GM10847 (cell line): ENCODE results near the gene CPLX1.

Experiments
- POLR2A ChIP-seq: IDR thresholded peaks from 2 replicates; pipeline ENCODE4 v1.6.1; 2011; ENCODE audit not compliant: insufficient read length; ENCODE audit errors: extremely low read depth

CPLX1 gene

GRCh38 chr4:752196-752861 lies 73.6 kb downstream of the CPLX1 start:
- no peak for TF ChIP-seq POLR2A

- TF ChIP-seq POLR2A = no peak
These were observed 74.3 kb downstream of the CPLX1 start for GRCh38 chr4:751676-752075.

DNA sequence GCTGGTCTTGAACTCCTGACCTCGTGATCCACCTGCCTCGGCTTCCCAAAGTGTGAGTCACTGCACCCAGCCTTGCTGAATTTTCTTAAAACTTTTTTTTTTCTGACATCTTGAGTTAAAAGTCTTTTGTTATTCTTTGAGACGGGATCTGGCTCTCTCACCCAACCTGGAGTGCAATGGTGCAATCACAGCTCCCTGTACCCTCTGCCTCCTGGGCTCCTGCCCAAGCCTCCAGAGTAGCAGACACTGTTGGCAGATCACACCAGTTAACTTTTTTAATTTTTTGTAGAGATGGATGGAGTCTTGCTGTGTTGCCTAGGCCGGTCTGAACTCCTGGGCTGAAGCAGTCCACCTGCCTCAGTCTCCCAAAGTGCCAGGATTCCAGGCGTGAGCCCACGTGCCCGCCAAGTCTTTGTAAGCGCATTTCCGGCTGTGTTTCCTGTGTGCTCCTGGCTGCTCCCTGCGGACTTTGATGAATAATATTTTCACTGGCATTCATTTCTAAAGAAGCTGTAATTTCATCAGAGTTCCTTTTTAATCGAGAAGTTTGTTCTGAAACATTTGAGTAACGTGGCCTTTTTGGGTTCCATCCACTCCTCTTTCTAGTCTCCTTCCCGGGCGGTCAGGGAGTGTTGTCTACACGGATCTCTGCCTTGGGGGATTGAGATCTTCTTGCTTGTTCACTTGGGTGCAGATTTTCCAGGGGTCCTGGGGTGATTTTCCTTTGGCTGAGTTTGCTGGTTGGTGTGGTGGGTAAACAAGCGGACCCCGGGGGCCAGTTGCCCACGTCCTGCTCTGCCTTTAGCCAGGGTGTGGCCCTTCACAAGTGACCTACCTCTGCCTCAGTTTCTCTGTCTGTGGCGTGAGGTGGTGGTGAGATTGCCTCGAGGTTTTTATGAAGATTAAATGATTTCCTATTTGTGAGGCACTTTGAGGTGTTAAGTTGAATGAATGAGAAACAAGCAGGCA lies 75.9 kb downstream of the CPLX1 start:
- no peak for TF ChIP-seq POLR2A

- no peak for TF ChIP-seq POLR2A
These were observed 77.5 kb downstream of the CPLX1 start for GRCh38 chr4:748461-748860.

GRCh38 chr4:747546-748170 lies 78.3 kb downstream of the CPLX1 start:
- TF ChIP-seq POLR2A = no peak

- TF ChIP-seq POLR2A = no peak
These were observed 81.6 kb downstream of the CPLX1 start for GRCh38 chr4:744212-744841.

DNA sequence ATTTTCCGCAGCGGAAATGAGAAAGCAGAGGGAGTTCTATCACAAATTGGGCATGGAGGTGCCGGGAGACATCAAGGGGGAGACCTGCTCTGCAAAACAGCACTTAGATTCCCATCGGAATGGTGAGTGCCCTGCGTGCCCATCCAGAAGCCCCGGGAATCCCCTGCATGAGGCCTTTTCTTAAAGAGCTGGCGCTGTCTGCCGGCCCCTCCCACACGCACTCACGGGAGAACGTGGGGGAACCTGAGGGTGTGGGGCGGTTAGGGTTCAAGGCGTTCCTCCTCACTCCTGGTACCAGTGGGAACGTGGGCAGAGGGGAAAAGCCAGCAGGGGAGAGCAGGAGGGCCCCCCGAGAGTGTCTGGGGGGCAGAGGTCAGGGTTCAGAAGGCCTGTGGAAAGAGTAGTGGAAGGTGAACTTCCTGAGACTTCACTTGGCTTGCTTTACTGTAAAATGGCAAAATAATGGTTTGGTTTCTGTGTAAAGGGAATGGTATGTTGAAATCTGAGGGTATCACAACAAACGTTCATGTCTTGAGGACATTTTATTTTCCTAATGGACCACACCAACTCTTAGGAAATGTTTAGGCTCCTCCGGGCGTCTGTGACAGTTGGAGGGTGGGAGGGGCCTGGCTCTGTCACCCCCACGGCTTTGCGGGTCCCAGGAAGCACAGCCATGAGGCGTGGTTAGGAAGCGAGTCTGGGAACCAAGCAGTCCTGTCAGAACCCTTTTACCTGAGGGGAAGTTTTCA lies 82.3 kb downstream of the CPLX1 start:
- no peak for TF ChIP-seq POLR2A

DNA sequence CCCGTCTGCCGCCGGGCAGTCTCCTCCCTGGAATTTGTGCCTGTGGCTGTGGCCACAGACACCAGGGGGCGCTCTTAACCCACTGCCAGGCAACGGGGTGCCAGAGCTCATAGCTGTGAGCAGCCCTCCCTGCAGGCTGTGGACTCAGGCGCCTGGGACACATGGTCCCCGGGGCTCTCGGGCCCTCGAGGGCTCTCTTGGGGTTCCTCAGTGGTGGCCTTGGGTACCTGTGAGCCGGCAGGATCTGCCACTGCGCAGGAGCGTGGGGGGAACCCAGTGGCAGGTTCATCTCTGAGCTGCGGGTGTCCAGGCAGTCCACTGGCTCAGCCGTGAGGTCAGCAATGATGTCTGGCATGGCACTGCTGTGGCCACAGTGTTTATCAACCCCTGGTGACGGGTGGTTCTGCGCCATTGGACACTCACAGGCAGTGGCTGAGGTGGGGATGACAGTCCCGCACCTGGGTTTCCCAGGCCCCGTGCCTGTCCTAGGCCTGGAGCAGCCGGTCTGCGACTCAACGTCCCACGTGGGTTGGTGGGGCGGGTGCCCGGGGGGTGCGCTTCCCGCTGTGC lies 83.1 kb downstream of the CPLX1 start:
- no peak for TF ChIP-seq POLR2A

DNA sequence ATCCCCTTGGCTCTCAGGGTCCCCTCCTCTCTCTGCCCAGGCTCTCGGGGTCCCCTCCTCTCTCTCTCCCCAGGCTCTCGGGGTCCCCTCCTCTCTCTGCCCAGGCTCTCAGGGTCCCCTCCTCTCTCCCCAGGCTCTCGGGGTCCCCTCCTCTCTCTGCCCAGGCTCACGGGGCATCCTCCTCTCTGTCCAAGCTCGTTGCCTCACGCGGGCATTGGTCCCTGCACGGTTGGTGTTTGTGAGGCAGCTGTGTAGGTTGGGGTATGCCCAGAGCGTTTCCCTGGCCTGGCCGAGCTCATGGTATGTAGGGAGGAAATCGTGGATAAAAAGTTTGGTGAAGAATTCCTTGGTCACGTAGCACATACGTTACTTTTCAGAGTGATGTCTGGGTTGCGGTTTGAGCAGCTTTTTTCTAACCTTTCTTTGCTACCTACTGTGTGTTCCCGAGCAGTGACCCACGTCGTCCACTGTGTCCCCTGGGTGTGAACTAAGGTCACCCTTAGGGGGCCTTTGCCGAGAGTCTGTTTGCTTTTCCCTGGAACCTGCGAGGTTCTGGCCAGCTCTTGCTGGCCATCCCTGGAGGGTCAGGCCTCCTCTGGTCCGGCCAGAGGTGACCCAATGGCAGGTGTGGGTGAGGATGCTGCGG lies 83.7 kb downstream of the CPLX1 start:
- no peak for TF ChIP-seq POLR2A

DNA sequence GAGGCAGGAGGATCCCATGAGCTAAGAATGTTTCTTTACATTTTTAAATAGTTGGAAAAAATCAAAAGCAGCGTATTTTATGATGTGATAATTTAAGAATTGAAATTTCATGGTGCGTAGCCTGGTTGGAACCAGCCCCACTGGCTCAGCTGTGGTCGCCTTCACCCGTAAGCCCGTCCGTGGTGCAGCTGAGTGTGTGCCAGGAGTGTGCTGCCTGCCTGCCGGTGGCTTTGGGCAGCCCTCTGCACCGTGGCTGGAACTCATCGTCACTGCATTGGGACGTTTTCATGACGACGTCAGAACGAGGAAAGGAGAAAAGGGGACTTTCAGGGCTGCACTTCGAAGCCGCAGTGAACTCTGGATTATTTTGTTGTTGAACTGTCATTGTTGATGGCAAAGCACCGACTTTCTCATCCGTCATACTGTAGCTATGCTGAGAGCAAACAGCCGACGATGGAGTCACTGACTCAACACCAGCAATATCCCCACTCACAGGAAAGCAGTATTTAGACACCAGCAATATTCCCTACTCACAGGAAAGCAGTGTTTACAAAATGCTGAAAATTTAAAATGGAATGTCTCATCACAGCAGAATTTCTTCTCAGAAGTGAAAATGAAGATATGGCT lies 85.2 kb downstream of the CPLX1 start:
- no peak for TF ChIP-seq POLR2A

- TF ChIP-seq POLR2A = no peak
These were observed 85.9 kb downstream of the CPLX1 start for GRCh38 chr4:740011-740410.

DNA sequence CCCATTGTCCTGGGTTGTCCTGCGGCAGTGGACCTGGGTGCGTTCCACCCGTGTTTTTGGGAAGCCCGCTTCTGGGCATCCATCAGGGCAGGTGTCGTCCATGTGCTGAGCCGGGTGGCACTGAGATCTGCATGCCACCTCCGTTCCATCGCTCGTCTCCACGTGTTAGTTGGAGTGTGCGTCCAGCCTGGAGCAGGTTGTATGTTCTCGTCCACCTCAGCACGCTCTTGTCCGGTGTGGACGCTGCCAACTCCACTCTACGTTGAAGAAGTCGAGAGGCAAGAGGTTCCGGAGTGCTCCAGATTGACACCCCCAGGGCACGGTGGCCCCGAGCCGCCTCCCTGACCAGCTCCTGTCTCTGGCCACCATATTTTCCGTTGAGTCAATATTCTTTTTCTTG lies 86.4 kb downstream of the CPLX1 start:
- no peak for TF ChIP-seq POLR2A

- TF ChIP-seq POLR2A = no peak
These were observed 87.1 kb downstream of the CPLX1 start for GRCh38 chr4:738781-739280.

GRCh38 chr4:735583-735982 lies 90.3 kb downstream of the CPLX1 start:
- no peak for TF ChIP-seq POLR2A
